GM19395 (cell line): ENCODE measurements around the gene FOXO6.

Source experiments
- ATAC-seq: cut with Tn5 transposase; IDR thresholded peaks from one replicate; pipeline ENCODE4 v1.9.1; 2021; ENCODE audit warnings: mild to moderate bottlenecking, moderate library complexity; ENCODE audit not compliant: unreplicated experiment

Gene FOXO6

DNA sequence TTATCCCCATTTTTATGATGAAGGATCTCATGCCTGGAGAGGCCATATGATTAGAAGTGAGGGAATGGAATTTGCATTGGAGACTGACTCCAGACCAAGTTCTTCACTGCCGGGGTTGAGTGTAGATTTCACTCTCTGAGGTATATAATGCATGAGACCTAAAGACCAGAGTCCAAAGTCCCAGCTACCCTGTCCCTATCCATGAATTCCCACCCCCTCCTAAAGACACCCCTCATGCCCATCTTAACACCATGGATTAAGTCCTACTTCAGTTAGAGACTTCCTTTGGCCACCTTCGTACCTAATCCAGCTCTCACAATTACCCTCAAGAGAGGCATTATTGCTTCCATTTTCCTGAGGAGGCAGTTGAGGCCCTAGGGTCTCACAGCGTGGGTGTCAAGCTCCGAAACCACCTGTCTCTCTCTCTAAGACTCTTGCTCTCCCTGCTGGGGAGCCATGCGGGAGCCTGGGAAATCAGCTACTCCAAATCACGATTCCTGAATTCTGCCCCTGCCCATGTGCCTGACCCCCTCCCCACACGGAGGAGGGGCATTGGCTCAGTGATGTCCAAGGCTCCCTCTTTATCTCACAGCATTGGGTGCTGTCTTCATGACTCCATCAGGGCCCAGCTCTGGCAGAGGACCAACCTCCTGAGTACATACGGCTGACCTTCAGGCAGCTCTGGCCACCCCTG lies 11.7 kb upstream of the FOXO6 start:
- ATAC-seq: no peak

DNA sequence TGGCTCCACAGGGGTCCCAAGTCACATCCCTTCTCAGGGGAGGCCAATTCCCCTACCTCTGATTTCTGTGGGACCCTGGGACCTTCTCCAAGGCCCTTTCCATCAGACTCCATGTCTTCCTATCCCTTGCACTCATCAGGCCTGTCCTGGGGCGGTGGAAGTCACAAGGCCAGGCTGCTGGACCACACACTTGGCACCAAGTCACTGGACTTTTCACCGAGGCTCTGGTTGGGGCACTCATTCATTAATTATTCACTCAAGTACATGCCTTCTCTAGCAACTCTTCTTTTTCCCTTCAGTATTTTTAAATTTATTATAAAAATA lies 11.2 kb upstream of the FOXO6 start:
- ATAC-seq: no peak

DNA sequence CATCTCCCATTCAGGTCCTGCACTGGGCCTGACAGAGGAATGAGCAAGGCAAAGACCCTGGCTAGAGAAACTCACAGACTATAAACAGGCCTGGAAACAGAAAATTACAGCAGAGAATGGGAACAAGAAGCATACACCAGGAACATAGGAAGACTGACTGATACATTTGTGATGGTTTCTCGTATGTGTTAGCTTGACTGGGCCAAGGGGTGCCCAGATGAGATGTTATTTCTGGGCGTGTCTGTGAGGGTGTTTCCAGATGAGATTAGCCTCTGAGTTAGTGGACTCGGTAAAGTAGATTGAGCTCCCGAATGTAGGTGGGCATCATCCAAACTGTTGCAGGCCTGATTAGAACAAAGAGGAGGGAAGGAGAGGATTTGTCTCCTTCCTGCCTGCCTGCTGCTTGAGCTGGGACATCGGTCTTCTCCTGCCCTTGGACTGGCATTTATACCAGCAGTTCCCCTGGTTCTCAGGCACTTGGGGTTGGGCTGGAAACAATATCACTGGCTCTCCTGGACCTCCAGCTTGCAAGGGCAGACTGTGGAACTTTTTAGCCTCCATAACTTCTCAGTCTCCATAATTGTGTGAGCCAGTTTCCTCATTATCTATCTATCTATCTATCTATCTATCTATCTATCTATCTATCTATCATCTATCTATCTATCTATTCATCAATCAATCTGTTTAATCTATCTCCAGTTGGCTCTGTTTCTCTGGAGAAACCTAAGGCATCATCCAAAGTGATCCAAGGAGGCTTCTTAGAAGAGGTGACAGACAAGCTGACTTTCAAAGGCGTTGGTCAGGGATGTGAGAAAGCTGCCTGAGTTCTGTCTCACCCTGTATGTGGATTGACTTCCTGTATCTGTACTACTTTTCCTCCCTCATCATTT lies 9.7 kb upstream of the FOXO6 start:
- no peak for ATAC-seq

DNA sequence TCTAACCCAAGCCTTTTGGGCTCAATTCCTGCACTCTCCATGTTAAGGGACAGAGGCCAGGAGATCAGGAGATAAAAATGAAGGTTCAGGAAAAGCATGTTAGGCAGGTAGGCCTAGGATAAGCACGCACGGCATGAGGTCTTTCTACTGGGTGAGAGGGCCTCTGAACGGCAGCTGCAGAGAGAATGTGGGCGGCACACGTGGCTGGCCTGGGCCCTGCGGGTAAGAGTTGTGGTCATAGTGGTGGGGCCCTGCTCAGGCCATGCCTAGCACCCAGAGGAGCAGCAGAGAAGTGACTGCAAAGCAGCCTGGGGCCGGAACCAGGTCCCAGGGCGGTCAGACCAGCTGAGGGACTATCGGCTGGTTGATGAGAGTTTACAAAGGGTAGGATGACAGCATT lies 7.5 kb upstream of the FOXO6 start:
- no peak for ATAC-seq

- ATAC-seq: no peak
Measured at GRCh38 chr1:41354956-41355355, 6.3 kb upstream of the FOXO6 start.

DNA sequence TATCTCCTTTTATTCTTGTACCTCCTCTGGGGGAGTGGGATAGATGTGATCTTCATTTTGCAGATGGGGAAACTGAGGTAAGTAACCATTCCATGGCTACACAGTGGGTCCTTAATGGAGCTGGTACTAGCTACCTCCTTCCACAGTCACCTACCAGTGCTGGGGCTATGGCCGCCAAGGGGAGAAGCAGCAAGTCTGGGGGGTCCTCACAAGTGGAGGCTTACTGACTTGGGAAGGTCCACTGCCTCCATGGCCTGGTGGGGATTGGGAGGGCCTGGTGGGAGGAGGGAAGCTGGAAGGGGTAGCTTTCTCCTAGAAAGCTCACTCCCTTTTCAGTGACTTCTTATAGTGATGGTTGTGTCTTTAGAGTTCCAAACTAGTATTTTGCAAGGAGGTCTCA lies 5.9 kb upstream of the FOXO6 start:
- no peak for ATAC-seq

DNA sequence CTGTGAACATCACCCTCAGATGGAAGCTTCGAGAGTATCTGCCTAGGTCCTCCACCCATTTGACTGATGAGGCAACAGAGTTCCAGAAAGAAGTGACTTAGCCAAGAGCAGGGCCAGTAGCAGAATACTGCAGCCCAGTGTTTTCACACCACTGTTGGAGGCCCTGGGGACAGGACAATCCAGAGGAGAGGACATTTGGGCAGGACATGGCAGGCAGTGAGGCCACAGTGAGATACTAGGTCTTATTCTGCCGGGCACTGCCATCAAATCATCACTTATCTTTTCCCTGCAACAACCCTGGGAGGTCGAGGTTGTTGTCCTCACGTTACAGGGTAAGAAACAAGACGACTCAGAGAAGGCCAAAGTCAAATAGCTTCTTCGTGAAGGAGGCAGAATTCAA lies 5.5 kb upstream of the FOXO6 start:
- no peak for ATAC-seq

DNA sequence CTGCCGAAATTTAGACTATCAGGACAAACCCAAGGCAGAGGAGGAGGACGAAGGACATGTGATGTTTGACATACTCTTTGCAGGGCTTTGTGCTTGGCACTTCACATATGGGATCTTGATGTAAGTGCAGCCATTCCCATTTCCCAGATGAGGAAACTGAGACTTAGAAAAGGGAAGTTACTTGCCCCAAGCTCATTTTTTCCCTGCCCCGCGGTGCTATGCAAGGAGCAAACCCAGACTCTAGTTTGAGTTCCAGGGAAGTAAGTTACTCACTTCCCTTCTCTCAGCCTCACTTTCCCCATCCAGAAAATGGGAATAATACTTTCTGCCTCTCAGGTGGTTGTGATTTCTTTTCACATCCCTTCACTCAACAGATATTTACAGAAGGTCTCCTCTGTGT lies 4.5 kb upstream of the FOXO6 start:
- no peak for ATAC-seq

GRCh38 chr1:41357451-41358101 lies 3.7 kb upstream of the FOXO6 start:
- no peak for ATAC-seq

- ATAC-seq: no peak
Measured at GRCh38 chr1:41358131-41359021, 2.9 kb upstream of the FOXO6 start.

- no peak for ATAC-seq
Measured at GRCh38 chr1:41359211-41360073, 1.8 kb upstream of the FOXO6 start.

- no peak for ATAC-seq
Measured at GRCh38 chr1:41360074-41360785, 1.0 kb upstream of the FOXO6 start.

DNA sequence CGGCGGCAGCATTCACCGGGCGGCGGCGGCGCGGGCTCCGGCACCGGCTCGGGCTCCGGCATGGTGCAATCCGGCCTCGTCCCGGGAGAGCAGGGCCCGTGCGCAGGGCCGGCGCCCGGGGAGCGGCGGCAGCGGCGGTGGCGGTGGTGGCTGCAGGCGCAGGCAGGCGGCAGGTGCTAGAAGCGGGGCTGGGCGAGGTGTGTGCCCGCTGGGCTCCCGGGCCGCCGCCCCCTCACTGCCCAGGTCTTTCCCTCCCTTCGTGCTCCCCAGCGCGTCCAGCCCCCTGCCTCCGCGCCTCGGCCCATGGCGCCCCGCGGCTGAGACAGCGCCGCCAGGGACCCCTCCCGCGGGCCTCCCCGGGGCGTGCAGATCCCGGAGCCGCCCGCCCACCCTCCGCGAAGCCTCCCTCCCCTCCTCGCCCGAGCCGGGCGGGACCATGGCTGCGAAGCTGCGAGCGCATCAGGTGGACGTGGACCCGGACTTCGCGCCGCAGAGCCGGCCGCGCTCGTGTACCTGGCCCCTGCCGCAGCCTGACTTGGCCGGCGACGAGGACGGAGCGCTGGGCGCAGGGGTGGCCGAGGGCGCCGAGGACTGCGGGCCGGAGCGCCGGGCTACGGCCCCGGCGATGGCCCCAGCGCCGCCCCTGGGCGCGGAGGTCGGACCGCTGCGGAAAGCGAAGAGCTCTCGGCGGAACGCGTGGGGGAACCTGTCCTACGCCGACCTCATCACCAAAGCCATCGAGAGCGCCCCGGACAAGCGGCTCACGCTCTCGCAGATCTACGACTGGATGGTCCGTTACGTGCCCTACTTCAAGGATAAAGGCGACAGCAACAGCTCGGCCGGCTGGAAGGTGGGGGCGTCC lies 492 bp downstream of the FOXO6 start:
- ATAC-seq: peak; percentile 34

DNA sequence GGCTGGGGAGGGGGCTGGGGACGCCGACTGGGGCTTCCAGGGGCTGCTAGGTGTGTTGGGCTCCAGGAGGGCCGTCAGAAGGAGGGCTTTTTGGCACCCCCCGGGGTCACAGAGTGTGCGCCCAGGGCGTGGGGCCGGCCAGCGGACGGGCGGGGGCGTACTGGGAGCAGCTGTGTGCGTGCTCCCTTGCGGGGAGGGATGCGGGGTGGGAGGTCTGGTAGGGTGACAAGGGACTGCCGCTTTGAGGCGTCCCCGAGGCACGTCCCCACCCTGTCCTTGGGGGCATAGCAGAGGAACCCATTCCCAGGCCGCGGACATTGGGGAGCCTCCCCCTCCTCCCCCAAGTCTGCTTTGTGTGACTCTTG lies 1.1 kb downstream of the FOXO6 start:
- no peak for ATAC-seq

GRCh38 chr1:41362749-41363590 lies 1.7 kb downstream of the FOXO6 start:
- no peak for ATAC-seq

- no peak for ATAC-seq
Measured at GRCh38 chr1:41363591-41364320, 2.5 kb downstream of the FOXO6 start.
